SU-DHL-6 (cell line): ENCODE results near the gene ETFDH.

ENCODE experiments used
- H2AFZ ChIP-seq: fragments of 200-600 bp; sonication (generic); 2 replicates; pipeline ENCODE4 v1.6.1; 2014; ENCODE audit warnings: low read depth, mild to moderate bottlenecking, moderate library complexity, mixed read lengths, antibody characterized with exemption, low read length; ENCODE audit not compliant: severe bottlenecking
- H3F3A ChIP-seq: fragments of 200-600 bp; shearing (Covaris generic); 2 replicates; pipeline ENCODE4 v1.6.0; 2016; ENCODE audit warnings: antibody characterized with exemption, mild to moderate bottlenecking; ENCODE audit not compliant: insufficient read depth
- H3K27ac ChIP-seq: fragments of 200-600 bp; sonication (generic); 2 replicates; pipeline ENCODE4 v1.5.1; 2016; ENCODE audit warnings: low read depth, mild to moderate bottlenecking, low read length, moderate library complexity, mixed read lengths
- H3K27me3 ChIP-seq: fragments of 200-600 bp; sonication (generic), shearing (Covaris generic); 2 replicates; pipeline ENCODE4 v1.6.0; 2014; ENCODE audit warnings: mild to moderate bottlenecking, low read length
- H3K36me3 ChIP-seq: fragments of 200-600 bp; sonication (generic); 2 replicates; pipeline ENCODE4 v1.6.1; 2014; ENCODE audit warnings: mild to moderate bottlenecking, low read length, mixed read lengths
- H3K4me2 ChIP-seq: fragments of 300-600, 200-600 bp; shearing (Covaris generic), sonication (generic); 2 replicates; pipeline ENCODE4 v1.6.0; 2014; ENCODE audit warnings: low read length, low read depth, mild to moderate bottlenecking; ENCODE audit not compliant: poor library complexity, severe bottlenecking
- H3K4me3 ChIP-seq: fragments of 200-600 bp; sonication (generic); 2 replicates; pipeline ENCODE4 v1.5.1; 2014; ENCODE audit warnings: antibody characterized with exemption, low read length, mild to moderate bottlenecking, mixed read lengths; ENCODE audit not compliant: insufficient read depth, poor library complexity, severe bottlenecking
- H3K79me2 ChIP-seq: fragments of 200-600 bp; sonication (generic); 2 replicates; pipeline ENCODE4 v1.6.1; 2014; ENCODE audit warnings: mild to moderate bottlenecking, low read length, moderate library complexity; ENCODE audit not compliant: insufficient read depth
- H3K9ac ChIP-seq: fragments of 200-600 bp; sonication (generic); 2 replicates; pipeline ENCODE4 v1.7.0; 2014; ENCODE audit warnings: mild to moderate bottlenecking, low read length
- H3K9me2 ChIP-seq: fragments of 200-600 bp; sonication (generic); replicated peaks from 2 replicates; pipeline ENCODE4 v1.6.1; 2014; ENCODE audit warnings: low read length; ENCODE audit not compliant: insufficient read depth
- H3K9me3 ChIP-seq: fragments of 200-600 bp; sonication (generic); 2 replicates; pipeline ENCODE4 v1.6.1; 2014; ENCODE audit warnings: low read length, mixed read lengths; ENCODE audit not compliant: insufficient read depth
- H4K20me1 ChIP-seq: fragments of 200-600 bp; sonication (generic); 2 replicates; pipeline ENCODE4 v1.6.1; 2014; ENCODE audit warnings: low read depth, mild to moderate bottlenecking, antibody characterized with exemption, low read length, moderate library complexity, mixed read lengths
- EZH2phosphoT487 ChIP-seq: fragments of 200-600 bp; sonication (generic), shearing (Covaris generic); conservative IDR thresholded peaks from 2 replicates; pipeline ENCODE4 v1.6.1; 2018; ENCODE audit warnings: mild to moderate bottlenecking, antibody characterized with exemption, low read length, moderate library complexity, mixed read lengths
- TF ChIP-seq, protein P1 (sequence below): fragments of 200-600 bp; sonication (generic); IDR thresholded peaks from one replicate; pipeline ENCODE4 v1.5.1; 2017; ENCODE audit warnings: antibody characterized with exemption, mild to moderate bottlenecking, low read length, moderate library complexity; ENCODE audit not compliant: insufficient read depth, poor library complexity, severe bottlenecking

Gene ETFDH

DNA sequence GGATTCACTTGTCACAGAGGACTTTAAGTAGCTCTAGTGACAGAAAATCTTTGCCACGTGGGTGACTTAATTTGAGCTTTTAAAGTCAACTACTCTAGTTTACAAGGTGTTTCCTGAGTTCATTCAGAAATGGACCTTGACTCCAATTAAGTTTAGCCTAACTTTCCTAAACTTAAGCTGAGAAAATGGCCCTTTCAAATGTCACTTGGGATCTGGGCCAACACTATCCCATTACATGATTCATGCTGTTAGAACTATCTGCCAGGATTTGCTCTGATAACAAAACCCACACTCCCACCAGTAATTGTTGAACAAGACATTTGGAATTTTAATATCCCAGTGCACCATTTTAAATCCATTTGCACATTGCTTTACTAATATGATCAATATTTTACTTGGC, 41.2 kb upstream of the ETFDH start:
- H3K27me3 ChIP-seq = no peaks in the 10 kb centered on the region
- H3K9me2 ChIP-seq = no peaks in the 10 kb centered on the region
- no peak overlapping the region for H3K4me3 ChIP-seq
- no peak overlapping the region for H2AFZ ChIP-seq
- no peaks in the 10 kb centered on the region for H3F3A ChIP-seq
- no peak overlapping the region for H3K9ac ChIP-seq
- H4K20me1 ChIP-seq = no peaks in the 10 kb centered on the region
- no peaks in the 10 kb centered on the region for H3K9me3 ChIP-seq
- no peaks in the 10 kb centered on the region for H3K36me3 ChIP-seq
- no peak overlapping the region for H3K27ac ChIP-seq
- TF ChIP-seq, protein P1, sequence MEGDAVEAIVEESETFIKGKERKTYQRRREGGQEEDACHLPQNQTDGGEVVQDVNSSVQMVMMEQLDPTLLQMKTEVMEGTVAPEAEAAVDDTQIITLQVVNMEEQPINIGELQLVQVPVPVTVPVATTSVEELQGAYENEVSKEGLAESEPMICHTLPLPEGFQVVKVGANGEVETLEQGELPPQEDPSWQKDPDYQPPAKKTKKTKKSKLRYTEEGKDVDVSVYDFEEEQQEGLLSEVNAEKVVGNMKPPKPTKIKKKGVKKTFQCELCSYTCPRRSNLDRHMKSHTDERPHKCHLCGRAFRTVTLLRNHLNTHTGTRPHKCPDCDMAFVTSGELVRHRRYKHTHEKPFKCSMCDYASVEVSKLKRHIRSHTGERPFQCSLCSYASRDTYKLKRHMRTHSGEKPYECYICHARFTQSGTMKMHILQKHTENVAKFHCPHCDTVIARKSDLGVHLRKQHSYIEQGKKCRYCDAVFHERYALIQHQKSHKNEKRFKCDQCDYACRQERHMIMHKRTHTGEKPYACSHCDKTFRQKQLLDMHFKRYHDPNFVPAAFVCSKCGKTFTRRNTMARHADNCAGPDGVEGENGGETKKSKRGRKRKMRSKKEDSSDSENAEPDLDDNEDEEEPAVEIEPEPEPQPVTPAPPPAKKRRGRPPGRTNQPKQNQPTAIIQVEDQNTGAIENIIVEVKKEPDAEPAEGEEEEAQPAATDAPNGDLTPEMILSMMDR = no peak
- no peak for TF ChIP-seq EZH2phosphoT487
- no peaks in the 10 kb centered on the region for H3K79me2 ChIP-seq
- H3K4me2 ChIP-seq = no peak overlapping the region

DNA sequence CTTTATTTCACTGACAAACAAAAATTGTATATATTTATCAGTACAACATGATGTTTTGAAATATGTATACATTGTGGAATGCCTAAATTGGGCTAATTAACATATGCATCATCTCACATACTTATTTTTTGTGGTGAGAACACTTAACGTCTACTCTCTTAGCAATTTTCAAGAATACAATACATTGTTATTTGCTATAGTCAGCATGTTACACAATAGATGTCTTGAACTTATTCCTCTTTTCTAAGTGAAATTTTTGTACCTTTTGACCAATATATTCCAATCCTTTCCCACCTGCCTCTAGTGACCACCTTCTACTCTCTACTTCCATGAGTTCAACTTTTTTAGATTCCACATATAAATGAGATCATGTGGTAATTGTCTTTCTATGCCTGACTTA, 35.5 kb upstream of the ETFDH start:
- Histone ChIP-seq H3K36me3 (no peaks in the 10 kb centered on the region), H3K4me2 (no peak overlapping the region), H3K9me3 (no peaks in the 10 kb centered on the region), H3K9me2 (no peaks in the 10 kb centered on the region), H3K79me2 (no peaks in the 10 kb centered on the region), H2AFZ (no peak overlapping the region), H3K27me3 (no peaks in the 10 kb centered on the region), H4K20me1 (no peaks in the 10 kb centered on the region), H3K27ac (no peak overlapping the region), H3K4me3 (no peak overlapping the region), H3F3A (no peaks in the 10 kb centered on the region), H3K9ac (no peak overlapping the region)
- TF ChIP-seq, protein P1 = no peak
- no peak for TF ChIP-seq EZH2phosphoT487

DNA sequence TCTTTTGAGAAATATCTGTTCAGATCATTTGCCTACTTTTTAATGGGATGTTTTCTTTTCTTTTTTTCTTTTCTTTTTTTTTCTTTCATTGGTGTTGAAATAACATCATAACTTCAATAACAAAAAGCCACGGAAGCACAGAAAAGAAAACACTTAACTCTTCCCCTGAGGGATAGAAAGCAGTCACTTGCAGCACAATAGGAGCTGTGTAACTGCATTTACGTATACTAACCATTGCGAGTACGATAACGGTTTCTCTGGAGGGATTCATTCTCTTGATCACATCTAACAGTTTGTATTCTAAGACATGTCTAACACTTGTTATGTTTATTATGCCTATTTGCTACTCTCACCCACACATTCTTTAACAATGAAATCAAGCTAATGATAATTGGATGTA, 27.7 kb upstream of the ETFDH start:
- H3K9me3 ChIP-seq = no peaks in the 10 kb centered on the region
- no peak overlapping the region for H3K4me3 ChIP-seq
- no peak overlapping the region for H3K4me2 ChIP-seq
- no peaks in the 10 kb centered on the region for H3K36me3 ChIP-seq
- H4K20me1 ChIP-seq = no peaks in the 10 kb centered on the region
- H3F3A ChIP-seq = no peaks in the 10 kb centered on the region
- H3K79me2 ChIP-seq = no peaks in the 10 kb centered on the region
- H3K27ac ChIP-seq = no peak overlapping the region
- TF ChIP-seq, protein P1 = no peak
- TF ChIP-seq EZH2phosphoT487 = no peak
- no peak overlapping the region for H3K9ac ChIP-seq
- no peak overlapping the region for H2AFZ ChIP-seq
- H3K9me2 ChIP-seq = no peaks in the 10 kb centered on the region
- H3K27me3 ChIP-seq = no peaks in the 10 kb centered on the region
